GM21619 (cell line): ENCODE results near the gene CBFB.

Source experiments
- ATAC-seq: cut with Tn5 transposase; IDR thresholded peaks from one replicate; pipeline ENCODE4 v1.9.1; 2021; ENCODE audit not compliant: unreplicated experiment

Gene CBFB

GRCh38 chr16:67091906-67092566 is 63.1 kb downstream of the CBFB start:
- ATAC-seq = no peak

DNA sequence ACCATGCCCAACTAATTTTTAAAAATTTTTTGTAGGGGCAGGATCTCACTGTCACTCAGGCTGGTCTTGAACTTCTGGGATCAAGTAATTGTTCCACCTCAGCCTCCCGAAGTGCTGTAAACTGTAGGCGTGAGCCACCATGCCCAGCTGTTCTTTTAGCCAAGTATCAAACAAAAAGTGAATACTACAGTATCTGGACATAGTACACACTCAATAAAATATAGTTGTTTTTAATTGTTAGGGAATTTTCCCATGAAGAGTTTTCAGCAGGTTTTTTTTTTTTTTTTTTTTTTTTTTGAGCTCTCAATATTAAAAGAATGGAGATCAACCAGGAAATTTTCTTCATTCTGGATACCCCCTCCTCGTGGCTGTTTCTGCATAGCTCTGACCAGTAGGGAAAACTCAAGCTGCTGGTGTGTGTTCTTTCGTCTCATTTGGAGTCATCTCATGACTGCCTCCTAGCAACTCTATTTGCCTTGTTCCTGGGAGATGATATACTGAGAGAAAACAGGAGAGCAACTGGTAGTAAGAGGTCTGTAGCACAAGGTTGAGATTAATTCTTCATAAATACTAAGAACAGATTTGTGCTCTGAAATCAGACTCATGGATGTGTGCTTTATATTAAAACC is 64.3 kb downstream of the CBFB start:
- ATAC-seq = no peak

GRCh38 chr16:67098599-67098998 is 69.7 kb downstream of the CBFB start:
- no peak for ATAC-seq

DNA sequence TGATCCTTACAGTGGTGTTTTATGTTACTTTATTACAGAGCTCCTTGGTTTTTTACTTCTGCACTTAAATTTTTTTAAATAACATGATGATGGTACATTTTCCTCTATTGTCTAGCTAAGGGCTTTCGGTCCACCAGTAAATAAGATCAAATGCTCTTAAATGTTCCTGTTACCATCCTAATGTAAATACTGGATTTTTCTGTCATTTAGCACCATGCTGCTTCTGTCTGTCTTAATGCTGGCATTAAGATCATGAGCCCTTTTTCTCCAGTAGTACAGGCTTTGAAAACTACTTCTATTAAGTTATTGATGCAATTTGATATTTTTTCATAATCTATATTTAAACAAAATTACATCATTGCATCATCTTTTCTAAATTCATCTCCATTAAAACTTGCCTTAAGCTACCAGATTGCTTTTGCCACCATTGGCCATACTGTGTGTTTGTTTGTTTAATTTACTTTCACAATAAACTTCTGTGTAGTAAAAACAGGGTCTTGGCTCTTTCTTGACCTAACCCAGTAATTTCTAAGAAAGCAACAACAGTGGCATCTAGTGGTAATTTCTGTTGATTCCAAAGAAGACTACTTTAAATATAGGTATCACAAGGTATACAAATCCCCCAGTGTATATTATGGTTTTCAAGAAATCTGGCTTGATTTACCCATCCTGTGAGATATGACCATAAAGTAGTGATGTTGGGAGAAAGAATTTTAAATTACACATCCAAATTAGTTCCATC is 71.8 kb downstream of the CBFB start:
- ATAC-seq = no peak

- no peak for ATAC-seq
Measured at GRCh38 chr16:67101311-67102082, 72.5 kb downstream of the CBFB start.

GRCh38 chr16:67104061-67104460 is 75.1 kb downstream of the CBFB start:
- ATAC-seq = no peak

DNA sequence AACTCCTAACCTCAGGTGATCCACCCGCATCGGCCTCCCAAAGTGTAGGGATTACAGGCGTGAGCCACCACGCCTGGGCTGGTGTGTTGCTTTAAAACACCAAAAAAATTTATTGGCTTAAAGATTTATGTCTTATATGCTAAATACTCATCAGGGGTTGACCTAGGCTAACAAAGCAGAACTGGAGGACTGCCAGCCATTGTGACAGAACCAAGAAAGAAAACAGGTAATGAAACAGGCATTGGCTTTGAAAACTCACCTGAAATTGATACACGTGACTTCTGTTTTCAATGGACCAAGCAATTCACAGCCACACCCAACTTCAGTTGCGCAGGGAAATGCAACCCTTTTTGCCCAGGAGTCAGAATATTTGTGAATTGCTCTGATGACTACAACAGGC is 75.9 kb downstream of the CBFB start:
- ATAC-seq = no peak

DNA sequence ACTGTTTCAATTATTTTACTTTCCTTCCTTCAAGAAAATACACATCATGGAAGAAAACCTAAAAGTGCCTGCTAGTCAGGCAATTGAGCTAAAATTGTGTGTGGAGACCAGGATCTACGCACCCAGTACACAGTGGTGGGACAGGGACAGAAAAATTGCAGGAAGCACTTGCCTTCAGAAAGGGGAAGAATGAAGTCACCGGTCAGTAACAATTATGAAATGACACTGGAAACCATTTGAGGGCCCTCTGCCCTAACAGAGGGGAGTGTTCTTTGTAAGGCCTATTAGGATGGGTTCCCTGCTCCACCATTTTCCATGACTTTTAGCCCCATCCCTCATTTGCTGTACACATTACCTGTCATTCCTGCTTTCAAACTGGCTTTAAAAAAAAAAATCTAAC is 76.3 kb downstream of the CBFB start:
- no peak for ATAC-seq

DNA sequence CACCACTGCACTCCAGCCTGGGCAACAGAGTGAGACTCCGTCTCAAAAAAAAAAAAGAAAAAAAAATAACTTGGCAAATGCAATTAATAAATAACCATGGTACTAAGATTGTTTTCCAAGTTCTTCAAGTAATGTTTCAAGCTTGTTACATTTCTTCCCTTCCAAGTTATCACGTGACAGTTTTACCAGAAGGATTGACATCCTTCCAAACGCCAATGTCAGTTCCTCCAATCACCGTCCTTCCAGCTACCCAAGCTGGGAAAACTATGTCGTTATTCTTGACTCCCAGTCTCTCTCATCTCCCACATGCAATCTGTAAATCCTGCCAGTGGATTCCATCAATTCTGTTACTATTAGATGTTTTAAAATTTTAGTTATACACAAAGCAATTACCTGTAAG is 76.9 kb downstream of the CBFB start:
- no peak for ATAC-seq

DNA sequence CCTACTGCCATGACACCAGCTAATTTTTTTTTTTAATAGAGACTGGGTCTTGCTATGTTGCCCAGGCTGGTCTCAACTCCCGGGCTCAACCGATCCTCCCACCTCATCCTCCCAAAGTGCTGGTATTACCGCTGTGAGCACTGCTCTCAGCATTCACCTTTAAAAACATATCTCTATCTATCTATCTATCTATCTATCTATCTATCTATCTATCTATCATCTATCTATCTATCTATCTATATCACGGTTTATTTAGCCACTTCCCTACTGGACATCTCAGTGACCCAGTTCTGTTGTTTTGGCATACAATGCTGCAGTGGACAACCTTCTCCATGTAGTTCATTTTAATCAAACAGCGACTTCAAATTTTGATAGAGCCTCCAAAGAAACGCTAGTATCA is 79.5 kb downstream of the CBFB start:
- no peak for ATAC-seq

GRCh38 chr16:67108931-67109406 is 80.0 kb downstream of the CBFB start:
- ATAC-seq = no peak

DNA sequence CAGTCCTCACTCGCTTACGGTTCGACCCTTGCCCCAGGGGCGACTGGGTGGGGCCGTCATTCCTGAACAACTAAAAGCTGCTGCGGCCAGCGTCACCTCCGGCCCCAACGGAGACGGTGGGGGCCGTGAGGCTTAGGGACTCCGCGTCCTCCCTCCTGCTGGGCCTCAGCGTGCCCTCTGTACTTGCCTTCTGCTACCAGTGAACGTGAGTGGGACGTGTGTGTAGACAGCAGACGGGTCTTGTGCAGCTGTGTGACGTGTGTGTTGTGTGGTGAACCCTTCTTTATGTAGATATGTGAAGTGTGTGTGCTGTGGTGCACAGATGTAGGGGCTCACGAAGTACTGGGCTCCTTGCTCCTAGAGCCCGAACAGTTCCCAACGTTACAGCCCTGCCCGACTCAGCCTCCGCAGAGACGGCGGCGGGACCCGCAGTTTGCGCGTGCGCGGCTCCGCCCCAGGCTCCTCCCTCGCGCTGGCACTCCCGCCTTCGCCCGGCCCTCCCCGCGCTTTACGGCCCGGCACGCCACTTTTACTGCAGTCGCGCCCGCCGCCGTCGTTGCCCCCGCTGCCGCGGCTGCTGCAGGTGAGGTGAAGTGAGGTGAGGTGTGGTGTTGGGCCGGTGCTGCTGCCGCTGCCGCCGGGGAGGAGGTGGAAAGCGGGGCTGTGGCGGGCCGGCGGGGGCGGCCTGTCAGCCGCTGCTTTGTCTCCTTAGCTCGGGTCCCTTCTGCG is 80.6 kb downstream of the CBFB start, which contains the start of gene PHAF1:
PHAF1 (plus strand) TSS at position 535 of the 729 bp plus-strand sequence. CDS start 235 bp downstream, outside the sequence.
- peak; percentile 78 for ATAC-seq

DNA sequence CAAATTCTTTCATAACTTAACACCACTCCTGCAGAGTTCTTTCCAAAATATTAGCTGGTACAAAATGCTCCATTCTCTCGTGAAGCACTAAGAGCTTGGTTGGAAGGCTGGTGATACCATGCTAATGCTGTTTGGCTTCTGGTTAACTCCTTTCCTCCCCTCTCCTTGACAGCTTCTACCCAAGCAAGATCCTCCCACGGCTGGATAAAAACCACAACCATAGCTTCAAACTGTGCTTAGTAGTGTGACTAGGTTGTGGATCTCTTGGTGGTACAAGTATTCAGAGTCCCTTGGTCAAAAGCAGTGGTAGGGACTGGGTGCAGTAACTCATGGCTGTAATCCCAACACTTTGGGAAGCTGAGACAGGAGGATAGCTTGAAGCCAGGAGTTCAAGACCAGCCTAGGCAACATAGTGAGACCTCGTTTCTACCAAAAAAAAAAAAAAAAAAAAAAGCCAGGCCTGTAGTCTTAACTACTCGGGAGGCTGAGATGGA is 83.0 kb downstream of the CBFB start:
- ATAC-seq = no peak

- no peak for ATAC-seq
Measured at GRCh38 chr16:67112591-67113399, 83.8 kb downstream of the CBFB start.

- ATAC-seq = no peak
Measured at GRCh38 chr16:67114793-67115192, 85.8 kb downstream of the CBFB start.

DNA sequence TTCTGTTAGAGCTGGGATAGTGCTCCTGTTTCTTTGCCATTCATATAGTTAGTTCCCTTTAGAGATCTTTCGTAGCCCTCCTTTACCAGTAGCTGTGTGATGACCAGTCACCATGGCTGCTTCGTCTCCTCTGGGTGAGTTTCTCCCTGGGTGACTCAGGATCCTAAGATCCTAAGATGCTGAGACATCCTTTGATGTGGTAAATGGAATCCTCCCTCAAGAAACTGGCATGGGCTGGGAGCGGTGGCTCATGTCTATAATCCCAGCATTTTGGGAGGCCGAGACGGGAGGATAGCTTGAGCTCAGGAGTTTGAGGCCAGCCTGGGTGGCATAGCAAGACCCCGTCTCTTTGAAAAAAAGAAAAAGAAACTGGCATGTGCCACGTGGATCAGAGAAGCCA is 86.7 kb downstream of the CBFB start:
- no peak for ATAC-seq

DNA sequence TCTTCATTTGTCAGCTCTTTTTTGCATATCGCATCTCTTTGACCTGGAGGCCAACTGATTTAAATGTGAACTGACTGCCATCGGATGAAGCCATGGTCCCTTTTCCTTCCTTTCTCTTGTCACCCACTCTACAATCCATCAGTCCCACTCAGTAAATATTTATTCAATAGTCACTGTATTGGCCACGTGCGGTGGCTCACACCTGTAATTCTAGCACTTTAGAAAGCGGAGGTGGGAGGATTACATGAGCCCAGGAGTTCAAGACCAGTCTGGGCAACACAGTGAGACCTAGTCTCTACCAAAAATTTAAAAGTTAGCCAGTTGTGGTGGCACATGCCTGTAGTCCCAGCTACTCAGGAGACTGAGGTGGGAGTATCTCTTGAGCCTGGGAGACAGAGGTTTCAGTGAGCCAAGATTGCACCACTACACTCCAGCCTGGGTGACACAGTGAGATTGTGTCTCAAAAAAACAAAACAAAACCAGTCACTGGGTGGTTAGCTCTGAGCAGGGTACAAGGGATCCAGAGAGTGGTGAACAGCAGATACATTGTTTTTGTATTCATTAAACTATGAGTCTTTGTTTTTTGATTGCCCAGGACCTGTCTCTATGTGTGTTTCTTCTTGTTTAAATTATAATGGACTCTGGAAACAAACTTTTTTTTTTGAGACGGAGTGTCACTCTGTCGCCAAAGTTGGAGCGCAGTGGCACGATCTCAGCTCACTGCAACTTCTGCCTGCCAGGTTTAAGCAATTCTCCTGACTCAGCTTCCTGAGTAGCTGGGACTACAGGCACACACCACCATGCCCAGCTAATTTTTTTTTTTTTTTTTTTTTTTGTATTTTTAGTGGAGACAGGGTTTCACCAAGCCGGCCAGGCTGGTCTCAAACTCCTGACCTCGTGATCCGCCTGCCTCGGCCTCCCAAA is 87.7 kb downstream of the CBFB start:
- no peak for ATAC-seq

DNA sequence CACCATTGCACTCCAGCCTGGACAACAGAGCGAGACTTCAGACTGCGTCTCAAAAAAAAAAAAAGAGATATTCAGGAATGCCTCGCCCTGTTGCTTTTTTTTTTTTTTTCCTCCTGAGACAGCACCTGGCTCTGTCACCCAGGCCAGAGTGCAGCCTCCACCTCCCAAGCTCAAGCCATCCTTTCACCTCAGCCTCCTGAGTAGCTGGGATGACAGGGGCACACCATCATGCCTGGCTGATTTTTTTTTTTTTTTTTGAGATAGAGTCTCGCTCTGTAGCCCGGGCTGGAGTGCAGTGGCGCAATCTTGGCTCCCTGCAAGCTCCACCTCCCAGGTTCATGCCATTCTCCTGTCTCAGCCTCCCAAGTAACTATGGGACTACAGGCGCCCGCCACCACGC is 88.8 kb downstream of the CBFB start:
- ATAC-seq = no peak

DNA sequence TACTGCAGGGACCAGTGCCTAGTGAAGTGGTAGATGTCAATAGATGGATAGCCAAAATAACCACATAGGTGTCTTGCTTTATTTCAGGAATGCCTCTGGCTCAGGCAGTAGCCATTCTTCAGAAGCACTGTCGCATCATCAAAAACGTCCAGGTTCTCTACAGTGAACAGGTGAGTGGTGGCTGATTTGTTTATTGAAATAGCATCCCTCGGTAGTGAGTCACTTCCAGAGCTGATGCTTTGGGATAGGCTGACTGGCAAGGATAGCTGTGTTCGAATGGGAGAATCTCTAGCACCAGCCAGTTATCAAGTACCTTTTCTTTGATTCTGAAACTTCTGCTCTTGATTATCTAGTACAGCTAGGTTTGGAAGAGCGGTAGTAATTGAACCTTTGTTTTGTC is 91.1 kb downstream of the CBFB start:
- no peak for ATAC-seq
